Middle frontal gyrus (tissue), 1 donor: ENCODE measurements around the gene DRD4.

Experiments used
- DNase-seq: peaks from one replicate; pipeline ENCODE4 v3.0.0-alpha.2; 2015; ENCODE audit warnings: low spot score; ENCODE audit errors: extremely low spot score

The DRD4 gene

DNA sequence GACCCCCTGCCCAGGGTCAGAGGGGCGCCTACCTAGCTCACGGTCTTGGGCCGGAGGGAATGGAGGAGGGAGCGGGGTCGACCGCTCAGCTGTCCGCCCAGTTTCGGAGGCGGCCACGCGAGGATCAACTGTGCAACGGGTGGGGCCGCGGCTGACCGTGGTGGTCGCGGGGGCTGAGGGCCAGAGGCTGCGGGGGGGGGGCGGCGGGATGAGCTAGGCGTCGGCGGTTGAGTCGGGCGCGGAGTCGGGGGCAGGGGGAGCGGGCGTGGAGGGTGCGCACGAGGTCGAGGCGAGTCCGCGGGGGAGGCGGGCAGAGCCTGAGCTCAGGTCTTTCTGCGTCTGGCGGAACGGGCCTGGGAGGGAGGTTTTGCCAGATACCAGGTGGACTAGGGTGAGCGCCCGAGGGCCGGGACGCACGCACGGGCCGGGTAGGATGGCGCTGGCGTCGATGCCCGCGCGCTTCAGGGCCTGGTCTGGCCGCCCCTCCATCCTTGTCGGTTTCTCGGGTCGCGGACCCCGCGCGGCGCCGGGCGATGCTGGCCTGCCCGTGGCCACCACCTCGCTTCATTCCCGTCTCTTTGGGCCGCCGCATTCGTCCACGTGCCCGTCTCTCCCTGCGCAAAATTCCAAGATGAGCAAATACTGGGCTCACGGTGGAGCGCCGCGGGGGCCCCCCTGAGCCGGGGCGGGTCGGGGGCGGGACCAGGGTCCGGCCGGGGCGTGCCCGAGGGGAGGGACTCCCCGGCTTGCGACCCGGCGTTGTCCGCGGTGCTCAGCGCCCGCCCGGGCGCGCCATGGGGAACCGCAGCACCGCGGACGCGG, at the start of gene DRD4:
Gene DRD4 (plus strand): TSS at position 759 of the 822 bp plus-strand sequence. CDS start 36 bp downstream, at position 795.
- DNase-seq = no peak

DNA sequence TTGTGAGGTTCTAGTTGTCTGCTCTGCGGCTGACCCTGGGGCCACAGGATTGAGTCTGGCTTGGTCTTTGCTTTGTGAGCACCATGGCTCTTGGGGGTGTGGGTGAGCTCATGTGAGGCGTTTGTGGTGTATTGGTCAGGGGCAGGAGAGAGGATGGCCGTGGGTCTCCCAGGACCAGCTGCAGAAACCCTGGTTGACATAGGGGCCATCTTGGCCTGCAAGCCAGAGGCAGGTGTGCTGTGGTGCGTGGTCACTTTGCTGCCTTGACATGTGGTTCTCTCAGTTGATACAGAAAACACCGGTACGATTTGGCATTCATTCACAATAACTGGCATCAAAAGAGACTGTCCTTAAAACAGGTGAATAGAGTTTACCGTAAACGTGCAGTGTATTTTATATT, 49.5 kb upstream of the DRD4 start:
- no peak for DNase-seq

DNA sequence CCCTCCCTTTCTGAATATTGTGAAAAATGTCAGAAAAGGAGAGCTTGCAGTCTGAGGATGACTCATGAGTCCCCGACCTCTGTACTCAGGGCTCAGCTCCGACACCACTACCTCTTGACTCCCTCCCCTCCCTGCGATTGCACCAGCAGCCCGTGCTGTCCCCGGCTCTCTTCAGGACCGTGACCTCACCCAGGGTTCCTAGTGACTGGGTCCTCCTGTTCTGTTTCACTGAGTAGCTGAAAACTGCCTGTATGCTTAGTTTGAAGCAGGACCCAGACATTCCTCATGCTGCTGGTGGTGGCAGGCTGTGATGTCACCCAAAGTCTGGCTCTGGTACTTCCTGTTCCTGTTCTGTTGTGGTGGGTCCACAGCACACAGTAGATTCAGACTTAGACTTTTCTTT, 49.1 kb upstream of the DRD4 start:
- no peak for DNase-seq

DNA sequence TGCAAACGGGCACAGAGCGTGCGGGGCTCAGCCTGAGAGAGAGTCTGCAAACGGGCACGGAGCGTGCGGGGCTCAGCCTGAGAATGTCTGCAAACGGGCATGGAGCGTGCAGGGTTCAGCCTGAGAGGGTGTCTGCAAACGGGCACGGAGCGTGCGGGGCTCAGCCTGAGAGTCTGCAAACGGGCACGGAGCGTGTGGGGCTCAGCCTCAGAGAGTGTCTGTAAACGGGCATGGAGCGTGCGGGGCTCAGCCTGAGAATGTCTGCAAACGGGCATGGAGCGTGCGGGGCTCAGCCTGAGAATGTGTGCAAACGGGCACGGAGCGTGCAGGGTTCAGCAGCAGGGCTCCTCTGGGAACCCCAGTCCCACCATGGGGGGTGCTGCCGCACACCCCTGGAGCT, 47.3 kb upstream of the DRD4 start:
- DNase-seq = no peak

DNA sequence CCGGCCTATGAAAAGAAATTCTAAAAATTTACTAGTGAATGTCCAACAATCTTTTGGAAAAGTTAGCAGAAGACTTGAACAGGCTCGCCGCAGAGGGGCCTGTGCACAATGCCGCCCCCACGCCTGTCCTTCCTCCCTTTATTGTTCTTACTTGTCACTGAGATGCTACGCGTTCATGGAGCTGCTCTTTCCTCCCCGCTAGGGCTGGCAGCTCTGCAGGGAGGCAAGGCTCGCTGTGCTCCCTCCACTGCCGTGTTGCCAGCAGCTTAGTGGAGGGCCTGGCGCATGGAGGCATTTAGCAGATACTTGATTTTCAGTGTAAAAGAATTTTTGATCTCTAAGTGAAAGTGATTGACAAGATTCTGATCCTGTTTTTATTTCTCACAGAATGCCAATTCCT, 46.1 kb upstream of the DRD4 start:
- DNase-seq = no peak

DNA sequence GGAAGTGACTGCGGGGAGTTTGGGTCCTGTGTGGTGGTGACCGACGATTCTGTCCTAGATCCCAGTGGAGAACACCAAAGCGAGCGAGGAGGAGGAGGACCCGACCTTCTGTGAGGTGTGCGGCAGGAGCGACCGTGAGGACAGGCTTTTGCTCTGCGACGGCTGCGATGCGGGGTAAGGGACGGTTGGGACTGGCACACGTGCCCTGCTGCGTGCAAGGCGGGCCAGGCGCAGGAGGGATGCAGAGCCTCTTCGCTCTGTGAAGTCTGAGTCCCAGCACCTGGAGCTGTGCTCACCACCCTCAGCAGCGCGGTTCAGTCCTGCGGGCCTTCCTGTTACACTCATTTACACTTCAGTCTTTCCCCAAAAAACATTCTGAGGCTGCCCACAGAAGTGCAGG, 44.6 kb upstream of the DRD4 start:
- DNase-seq = no peak

DNA sequence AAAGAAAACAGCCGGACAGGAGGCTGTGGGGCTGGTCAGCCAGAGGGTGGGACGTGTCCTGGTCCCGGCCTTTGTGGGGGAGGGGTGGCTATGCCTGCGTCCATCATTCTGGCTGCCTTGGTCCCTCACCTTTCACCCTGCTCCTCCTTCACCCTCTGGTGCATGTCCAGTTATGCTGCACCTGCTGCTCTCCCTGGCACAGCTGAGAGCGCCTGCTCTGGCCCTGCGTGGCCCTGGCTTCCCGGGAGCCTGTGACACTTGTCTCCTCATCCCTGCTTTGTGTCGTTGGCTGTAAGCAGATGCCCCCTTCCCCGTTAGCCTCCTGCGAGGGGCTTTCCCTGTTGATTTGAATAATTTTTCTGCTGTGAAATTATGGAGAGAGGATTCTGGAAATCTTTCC, 44.2 kb upstream of the DRD4 start:
- no peak for DNase-seq

DNA sequence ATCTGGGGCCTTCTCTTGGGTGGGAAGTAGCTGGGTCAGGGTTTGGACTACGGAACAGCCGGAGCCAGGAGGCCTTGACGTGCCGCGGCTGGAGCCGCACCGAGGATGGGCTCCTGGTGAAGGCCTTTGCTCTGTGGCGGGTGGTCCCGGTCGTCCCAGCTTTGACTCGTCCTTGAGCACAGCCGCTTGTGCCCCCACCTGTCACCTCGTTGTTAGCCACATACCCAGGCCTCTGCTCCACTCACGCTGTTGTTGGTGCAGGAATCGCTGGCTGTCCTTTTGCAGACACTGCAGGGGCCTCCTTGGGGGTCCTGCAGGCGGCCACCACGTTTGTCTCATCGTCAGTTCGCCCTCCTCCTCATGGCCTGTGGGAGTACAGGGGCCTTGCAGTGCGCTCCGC, 43.7 kb upstream of the DRD4 start:
- no peak for DNase-seq

DNA sequence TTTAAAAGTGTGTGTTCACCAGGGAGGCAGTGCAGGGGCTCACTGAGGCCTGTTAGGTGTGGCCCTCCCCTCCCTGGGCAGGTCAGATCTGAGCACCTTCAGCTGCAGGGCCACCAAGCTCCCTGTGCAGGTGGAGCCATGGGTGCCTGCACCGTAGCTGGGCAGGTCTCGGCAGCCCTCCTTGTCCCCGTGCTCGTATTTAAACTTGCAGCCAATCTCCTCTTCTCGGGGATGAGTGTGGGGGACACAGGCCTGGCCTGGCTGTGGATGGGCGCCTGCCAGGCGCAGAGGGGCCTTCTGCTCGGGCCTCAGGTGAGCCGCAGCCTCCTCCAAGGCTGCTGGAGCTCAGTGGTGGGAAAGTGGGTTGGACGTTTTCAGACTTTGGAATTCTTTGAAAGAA, 41.7 kb upstream of the DRD4 start:
- DNase-seq = no peak

DNA sequence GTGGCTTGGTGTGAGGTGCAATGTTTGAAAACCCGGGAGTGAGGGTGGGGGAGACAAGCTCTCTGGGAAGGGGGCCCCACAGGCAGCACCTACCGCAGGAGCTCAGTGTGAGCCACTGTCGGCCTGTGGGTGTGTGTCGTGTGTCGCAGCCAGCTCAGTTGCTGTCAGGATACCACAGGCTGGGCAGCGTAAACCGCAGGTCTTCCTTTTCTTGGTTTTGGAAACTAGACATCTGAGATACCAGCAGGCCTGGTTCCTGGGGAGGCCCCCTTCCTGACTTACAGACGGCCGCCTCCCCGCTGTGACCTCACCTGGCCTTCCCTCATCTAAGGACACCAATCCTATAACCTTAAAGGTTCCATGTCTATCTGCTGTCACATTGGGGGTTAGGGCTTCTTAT, 40.7 kb upstream of the DRD4 start:
- no peak for DNase-seq

DNA sequence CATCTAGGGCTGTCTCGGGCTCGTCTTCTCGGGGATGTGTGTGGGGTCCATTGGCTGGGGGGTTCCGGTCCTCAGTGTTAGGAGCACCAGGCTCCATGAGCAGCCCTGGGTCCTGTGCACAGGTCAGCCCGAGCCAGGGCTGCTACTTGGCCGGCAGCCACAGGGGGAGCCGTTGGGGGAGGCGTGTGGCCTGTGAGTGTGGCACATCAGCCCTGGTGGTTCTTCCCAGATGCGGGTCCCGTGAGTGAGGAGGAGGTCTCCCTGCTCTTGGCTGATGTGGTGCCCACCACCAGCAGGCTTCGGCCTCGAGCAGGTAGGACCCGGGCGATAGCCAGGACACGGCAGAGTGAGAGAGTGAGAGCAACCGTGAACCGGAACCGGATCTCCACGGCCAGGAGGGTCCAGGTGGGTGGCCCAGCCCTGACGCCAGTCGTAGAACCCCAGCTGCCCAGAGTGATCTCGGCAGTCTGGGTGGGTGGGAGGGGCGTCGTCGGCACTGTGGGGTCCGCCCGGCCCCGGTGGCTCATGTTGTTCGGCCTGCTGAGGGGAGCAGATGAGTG, 39.8 kb upstream of the DRD4 start:
- no peak for DNase-seq

DNA sequence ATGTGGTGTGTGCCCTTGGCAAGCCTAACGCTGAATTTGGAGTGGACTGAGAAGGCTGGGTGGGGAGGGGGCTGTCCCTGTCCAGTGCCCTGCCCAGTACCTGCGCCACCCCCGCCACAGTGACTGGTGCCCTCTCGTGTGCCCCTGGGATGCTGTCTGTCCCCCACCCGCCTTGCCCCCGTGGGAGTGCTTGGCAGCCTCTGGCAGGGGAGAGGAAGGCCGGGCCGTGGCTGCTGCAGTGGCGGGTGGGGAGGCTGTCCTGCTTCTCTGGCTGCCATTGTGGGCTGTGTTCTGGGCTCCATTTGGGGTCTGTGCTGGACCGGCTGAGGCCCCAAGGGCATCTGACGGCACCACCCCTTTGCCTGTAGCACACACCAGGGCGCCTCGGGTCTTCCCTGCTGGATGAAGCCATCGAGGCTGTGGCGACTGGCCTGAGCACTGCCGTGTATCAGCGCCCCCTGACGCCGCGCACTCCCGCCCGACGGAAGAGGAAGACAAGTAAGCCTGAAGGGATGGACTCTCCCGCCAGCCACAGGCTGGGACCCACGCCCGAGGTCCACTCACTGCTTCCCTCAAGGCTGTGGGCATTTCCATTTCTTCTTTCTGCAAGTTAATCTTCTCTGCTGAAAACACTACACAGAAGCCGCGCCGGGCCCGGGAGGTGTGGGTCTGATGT, 38.9 kb upstream of the DRD4 start:
- DNase-seq = no peak

DNA sequence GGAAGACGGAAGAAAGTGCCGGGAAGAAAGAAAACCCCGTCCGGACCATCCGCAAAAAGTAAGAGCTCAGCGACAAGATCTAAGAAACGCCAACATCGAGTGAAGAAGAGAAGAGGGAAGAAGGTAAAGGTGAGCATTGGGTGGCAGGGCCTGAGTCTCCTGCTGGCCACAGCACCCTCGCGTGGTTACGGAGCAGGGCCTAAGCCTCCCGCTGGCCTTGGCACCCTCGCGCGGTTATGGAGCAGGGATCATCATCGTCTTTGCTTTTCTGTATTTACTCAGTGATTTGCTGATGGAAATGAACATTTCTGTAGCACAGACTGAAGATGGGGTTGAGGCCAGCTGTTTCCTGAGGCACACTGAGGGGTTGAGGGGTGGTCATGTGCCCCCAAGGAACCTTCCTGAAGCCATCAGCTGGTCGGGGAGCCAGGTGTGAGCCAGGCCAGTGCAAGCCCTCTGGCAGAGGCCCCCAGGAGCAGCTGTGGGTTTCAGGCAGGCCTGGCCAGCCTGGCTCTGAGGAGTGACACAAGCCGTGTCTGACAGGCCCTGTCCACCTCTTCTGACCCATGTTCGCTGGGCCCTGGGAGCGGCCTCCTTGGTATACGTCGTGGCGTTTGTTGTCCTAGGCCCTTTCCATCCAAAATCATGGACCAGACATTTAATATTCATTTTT, 35.4 kb upstream of the DRD4 start:
- DNase-seq = no peak

DNA sequence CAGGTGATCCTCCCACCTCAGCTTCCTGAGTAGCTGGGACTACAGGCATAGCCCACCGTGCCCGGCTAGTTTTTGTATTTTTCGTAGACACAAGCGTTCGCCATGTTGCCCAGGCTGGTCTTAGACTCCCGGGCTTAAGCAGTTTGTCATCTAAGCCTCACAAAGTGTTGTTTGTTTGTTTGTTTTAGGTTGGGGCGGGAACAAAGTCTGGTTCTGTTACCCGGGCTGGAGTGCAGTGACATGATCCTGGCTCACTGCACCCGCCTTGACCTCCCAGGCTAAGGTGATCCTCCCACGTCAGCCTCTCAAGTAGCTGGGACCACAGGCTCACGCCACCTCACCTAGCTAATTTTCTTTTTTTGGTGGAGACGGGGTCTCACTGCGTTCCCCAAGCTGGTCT, 33.9 kb upstream of the DRD4 start:
- DNase-seq = no peak

DNA sequence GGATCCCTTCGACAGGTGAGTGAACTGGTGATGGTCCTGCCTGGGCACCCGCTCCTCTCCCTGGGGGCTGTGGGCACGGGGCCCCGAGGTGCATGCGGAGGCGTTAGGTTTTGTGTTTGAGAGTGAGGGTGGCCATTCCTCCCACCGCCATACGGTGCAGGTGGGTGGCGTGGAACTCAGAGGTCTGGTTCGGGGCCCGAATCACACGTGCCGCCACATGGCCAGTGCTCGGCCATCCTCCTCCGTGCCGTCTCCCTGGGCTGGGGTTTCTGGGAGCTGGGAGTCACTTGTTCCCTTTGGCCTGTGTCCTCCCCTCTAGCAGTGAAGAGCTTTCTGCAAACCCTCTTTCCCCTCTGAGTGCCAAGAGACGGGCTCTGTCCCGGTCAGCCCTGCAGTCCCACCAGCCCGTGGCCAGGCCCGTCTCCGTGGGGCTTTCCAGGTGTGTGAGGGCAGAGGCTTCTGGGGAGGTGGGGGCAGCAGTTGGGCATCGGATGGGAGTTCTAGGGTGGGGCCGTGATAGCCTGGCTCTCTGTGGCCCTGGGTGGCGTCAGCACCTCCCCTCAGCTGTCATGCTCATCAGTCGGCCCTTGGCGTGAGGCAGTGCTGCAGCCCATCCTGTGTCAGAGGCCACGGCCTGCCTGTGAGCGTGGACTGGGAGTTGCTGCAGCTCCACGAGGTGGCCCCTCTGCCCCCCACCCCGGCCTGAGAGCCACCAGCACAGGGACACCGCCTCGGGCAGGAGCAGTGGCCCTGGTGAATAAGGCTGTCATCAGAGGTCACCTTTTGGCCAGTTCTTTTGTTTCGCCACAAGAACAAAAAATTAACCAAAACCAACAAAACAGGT, 31.6 kb upstream of the DRD4 start:
- DNase-seq = no peak

DNA sequence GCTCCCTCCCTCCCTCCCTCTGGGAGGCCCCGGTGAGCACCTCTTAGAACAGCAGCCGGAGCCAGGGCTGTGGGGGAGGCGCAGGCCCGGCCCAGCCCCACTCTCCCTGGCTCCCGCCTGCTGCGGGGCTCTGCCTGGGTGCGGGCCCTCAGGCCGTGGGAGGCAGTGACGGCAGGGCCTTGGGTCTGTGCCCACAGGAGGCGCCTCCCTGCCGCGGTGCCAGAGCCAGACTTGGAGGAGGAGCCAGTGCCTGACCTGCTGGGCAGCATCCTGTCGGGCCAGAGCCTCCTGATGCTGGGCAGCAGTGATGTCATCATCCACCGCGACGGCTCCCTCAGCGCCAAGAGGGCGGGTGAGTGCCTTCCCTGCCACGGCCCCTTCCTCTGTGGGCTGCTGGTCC, 30.8 kb upstream of the DRD4 start:
- DNase-seq = no peak

DNA sequence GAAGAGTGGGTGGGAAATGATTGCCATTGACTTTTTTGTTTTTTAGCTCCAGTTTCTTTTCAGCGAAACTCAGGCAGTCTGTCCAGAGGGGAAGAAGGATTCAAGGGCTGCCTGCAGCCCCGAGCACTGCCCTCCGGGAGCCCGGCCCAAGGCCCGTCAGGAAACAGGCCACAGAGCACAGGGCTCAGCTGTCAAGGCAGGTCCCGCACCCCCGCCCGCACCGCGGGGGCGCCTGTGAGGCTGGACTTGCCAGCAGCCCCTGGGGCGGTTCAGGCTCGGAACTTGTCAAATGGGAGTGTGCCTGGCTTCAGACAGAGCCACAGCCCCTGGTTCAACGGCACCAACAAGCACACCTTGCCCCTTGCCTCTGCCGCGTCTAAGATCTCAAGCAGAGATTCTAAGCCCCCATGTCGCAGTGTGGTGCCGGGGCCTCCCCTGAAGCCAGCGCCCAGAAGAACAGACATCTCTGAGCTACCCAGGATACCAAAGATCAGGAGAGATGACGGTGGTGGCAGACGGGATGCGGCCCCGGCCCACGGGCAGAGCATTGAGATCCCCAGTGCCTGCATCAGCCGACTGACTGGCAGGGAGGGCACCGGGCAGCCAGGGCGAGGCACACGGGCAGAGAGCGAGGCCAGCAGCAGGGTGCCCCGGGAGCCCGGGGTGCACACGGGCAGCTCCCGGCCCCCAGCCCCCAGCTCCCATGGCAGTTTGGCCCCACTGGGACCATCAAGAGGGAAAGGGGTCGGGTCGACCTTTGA, 29.9 kb upstream of the DRD4 start:
- DNase-seq = no peak

DNA sequence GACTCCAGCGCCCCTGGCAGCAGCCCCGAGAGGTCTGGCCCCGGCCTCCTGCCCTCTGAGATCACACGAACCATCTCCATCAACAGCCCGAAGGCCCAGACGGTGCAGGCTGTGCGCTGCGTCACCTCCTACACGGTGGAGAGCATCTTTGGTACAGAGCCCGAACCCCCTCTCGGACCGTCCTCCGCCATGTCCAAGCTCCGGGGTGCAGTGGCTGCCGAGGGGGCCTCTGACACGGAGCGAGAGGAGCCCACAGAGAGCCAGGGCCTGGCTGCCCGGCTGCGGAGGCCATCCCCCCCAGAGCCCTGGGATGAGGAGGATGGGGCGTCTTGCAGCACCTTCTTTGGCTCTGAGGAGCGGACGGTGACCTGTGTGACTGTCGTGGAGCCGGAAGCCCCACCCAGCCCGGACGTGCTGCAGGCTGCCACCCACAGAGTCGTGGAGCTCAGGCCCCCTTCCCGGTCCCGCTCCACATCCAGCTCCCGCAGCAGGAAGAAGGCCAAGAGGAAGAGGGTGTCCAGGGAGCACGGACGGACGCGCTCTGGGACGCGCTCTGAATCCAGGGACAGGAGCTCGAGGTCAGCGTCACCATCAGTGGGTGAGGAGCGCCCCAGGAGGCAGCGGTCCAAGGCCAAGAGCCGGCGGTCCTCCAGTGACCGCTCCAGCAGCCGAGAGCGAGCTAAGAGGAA, 29.0 kb upstream of the DRD4 start:
- DNase-seq = no peak

DNA sequence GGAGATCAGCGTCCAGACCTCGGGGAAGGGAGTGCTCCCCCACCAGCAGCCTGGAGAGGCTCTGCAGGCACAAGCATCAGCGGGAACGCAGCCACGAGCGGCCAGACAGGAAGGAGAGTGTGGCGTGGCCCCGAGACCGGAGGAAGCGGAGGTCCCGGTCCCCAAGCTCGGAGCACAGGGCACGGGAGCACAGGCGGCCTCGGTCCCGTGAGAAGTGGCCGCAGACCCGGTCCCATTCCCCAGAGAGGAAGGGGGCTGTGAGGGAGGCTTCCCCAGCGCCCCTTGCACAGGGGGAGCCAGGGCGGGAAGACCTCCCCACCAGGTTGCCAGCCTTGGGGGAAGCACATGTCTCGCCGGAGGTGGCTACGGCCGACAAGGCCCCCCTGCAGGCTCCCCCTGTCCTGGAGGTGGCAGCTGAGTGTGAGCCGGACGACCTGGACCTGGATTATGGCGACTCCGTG, 28.2 kb upstream of the DRD4 start:
- no peak for DNase-seq

DNA sequence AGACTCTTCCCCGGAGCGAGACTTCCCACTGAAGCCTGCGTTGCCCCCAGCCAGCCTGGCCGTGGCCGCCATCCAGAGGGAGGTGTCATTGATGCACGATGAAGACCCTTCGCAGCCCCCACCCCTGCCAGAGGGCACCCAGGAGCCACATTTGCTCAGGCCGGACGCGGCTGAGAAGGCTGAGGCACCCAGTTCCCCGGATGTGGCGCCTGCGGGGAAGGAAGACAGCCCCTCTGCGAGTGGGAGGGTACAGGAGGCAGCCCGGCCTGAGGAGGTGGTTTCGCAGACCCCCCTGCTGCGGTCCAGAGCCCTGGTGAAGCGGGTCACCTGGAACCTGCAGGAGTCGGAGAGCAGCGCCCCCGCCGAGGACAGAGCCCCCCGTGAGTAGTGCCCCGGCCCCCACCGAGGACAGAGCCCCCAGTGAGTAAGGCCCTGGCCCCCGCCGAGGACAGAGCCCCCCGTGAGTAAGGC, 27.7 kb upstream of the DRD4 start:
- no peak for DNase-seq
